A549 (cell line): ENCODE measurements around the gene EIF3A.

Experiments
- CHD2 ChIP-seq: fragments of 150-350 bp; IDR thresholded peaks from 2 replicates; pipeline ENCODE4 v1.6.1; 2014; ENCODE audit warnings: low read length; ENCODE audit not compliant: partially characterized antibody
- CTCF ChIP-seq: fragments of >200 bp; sonication (Bioruptor Twin); formaldehyde crosslinking; IDR thresholded peaks from 3 replicates; pipeline ENCODE4 v1.5.1; 2016
- MAFK ChIP-seq: fragments of 450-650 bp; IDR thresholded peaks from 2 replicates; pipeline ENCODE4 v1.6.1; 2014; ENCODE audit not compliant: partially characterized antibody
- POLR2A ChIP-seq: IDR thresholded peaks from 2 replicates; pipeline ENCODE4 v1.6.1; 2012; ENCODE audit warnings: mild to moderate bottlenecking, low read length
- TF ChIP-seq, protein P1 (sequence below): fragments of 450-650 bp; IDR thresholded peaks from 2 replicates; pipeline ENCODE4 v1.6.1; 2014; ENCODE audit warnings: antibody characterized with exemption

DNA sequence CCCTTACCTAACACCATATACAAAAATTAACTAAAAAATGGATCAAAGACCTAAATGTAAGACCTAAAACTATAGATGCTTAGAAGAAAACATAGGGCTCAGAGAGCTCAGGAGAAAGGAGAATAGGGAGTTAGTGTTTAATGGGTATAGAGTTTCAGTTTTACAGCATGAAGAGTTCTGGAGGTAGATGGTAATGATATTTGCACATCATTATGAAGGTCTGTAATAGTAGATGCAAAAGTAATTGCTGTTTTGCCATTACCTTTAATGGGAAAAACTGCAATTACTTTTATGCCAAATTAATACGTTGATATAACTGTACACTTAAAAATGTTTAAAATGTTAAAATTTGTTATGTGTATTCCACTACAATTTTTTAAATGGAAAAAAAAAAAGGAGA lies 90.3 kb downstream of the EIF3A start:
- TF ChIP-seq CTCF (no peak), CHD2 (no peak), POLR2A (no peak), MAFK (no peak)
- TF ChIP-seq, protein P1, sequence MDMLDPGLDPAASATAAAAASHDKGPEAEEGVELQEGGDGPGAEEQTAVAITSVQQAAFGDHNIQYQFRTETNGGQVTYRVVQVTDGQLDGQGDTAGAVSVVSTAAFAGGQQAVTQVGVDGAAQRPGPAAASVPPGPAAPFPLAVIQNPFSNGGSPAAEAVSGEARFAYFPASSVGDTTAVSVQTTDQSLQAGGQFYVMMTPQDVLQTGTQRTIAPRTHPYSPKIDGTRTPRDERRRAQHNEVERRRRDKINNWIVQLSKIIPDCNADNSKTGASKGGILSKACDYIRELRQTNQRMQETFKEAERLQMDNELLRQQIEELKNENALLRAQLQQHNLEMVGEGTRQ, result no peak
